ENCODE measurements around the gene ECSIT.
"Not testable (repeated sequence)": the region's sequence is repeated elsewhere in the genome, so short reads cannot be mapped to it uniquely, and the experiment has no call there.

Gene ECSIT

DNA sequence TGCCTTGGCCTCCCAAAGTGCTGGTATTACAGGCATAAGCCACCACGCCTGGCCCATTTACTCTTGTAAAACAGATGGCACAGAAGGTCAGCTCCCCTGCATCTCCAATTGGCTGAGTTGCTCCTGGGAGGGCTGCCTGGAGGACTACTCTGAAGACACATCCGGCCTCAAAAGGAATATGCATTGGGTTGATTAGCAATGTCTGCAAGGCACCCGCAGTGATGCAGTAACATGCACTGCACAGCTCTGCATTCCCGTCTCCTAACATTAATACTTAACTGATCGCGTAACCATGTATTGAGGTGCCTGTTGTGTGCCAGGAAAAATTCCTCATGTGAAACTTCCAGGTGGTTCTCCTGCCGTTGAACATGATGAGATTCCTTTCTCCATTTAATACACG is 53.1 kb downstream of the ECSIT start:
- DNase-seq (ENCODE audit: low read depth) = no peak

DNA sequence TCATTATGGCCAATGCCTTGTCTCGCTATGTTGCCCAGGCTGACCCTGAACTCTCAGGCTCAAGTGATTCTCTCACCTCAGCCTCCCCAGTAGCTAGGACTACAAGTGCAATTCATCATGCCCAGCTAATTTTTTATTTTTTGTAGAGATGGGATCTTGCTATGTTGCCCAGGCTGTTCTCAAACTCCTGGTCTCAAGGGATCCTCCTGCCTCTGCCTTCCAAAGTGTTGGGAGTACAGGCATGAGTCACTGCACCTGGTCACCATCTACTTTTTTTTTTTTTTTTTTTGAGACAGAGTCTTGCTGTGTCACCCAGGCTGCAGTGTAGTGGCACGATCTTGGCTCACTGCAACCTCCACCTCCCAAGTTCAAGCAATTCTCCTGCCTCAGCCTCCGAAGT is 53.6 kb downstream of the ECSIT start:
- not testable (repeated sequence) for DNase-seq (ENCODE audit: low read depth)

DNA sequence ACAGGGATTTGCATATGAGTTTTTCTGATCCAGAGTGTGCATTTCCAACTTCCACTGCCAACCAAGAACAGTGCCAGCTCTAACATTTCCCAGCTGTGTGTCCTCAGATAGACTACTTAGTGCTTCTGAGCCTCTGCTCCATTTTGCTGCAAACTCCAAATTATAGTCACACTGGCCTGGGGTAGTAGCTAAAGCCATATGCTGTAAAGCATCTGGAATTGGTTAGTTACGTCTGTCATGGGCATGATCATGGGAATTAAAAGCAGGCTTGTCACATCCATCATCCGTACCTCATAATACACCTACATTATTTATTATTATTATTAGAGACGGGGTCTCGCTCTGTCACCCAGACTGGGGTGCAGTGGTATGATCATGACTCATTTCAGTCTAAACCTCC is 55.2 kb downstream of the ECSIT start:
- DNase-seq (ENCODE audit: low read depth) = no peak

DNA sequence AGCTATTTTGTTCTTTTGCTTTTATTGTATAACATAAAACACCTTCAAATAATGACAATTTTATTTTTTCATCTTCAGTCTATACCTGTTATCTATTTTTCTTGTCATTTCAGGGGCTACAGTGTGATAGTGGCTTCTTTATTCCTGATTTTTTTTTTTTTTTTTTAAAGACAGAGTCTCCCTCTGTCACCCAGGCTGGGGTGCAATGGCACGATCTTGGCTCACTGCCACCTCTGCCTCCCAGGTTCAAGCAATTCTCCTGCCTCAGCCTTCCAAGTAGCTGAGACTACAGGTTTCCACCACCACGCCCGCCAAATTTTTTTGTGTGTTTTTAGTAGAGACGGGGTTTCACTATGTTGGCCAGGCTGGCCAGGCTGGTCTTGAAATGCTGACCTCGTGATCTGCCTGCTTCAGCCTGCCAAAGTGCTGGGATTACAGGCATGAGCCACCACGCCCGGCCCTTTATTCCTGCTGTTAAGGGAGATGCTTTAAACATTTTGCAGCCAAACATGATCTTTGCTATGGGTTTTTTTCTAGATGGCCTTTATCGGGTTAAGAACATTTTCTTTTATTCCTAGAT is 60.6 kb downstream of the ECSIT start:
- not testable (repeated sequence) for DNase-seq (ENCODE audit: low read depth)

DNA sequence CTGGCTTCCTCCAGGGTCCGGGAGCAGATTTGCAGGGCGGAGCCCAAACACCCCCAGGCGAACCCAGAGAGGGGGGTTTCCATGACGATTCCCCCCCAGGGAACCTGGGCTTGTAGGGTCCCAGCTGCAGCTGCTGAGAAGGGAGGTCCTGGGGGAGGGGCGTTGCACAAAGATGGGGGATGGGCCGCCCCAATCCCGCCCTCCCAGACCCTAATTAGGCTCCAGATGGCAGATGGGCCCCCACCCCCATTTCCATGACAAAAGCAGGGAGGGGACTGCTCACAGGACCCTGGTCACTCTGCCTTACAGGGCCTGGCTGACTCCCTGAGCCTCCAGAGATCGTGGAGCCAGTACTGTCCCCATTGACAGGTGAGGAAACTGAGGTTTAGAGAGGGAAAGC is 63.3 kb downstream of the ECSIT start:
- no peak for DNase-seq (ENCODE audit: low read depth)

DNA sequence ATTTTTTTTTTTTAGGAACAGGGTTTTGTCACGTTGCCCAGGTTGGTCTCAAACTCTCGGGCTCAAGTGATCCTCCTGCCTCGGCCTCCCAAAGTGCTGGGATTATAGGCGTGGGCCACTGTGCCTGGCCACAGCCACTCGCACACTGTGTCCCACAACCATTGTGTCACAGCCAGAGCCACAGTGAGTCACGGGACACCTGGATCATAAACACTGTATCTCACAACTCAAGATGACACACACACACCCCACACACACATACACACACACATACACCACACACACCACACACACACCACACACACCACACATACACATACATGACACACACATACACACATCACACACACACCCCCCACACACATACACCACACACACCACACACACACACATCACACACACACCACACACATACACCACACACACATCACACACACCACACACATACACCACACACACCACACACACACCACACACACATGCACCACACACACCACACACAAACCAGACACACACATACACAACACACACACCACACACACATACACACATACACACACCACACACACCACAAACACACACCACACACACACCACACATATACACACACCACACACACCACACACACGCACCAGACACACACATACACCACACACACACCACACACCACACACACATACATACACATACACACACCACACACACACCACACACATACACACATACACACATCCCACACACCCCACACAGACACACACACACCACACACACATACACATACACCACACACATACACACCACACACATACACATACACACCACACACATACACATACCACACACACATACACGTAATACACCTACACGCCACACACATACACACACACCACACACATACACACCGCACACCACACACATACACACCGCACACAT is 64.3 kb downstream of the ECSIT start:
- DNase-seq (ENCODE audit: low read depth) = no peak

DNA sequence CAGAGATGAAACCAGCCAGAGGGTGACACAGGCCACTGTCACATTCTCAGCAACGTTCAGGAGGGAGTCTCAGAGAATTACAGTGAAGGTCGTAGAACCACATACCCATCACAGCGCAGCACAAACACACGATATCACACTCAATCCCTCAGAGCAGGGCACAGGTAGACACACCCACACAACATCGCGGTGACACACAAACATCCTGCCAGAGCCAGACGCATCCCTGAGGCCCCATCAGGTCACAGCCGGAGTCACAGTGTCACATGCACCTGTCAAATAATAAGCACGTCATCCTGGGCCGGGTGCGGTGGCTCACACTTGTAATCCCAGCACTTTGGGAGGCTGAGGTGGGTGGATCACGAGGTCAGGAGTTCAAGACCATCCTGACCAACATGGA is 65.5 kb downstream of the ECSIT start:
- no peak for DNase-seq (ENCODE audit: low read depth)

DNA sequence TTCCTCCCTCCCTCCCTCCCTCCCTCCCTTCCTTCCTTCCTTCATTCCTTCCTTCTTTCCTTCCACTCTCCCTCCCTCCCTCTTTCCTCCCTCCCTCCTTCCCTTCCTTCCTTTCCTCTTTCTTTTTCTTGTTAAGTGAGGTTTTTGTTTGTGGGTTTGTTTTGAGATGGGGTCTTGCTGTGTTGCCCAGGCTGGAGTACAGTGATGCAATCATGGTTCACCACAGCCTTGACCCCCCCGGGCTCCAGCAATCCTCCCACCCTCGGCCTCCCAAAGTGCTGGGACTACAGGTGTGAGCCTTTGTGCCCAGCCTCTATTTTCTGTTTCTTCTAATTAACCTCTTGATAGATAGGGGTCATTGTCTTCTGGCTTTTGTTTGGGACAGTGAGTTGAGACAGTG is 67.5 kb downstream of the ECSIT start:
- no peak for DNase-seq (ENCODE audit: low read depth)

DNA sequence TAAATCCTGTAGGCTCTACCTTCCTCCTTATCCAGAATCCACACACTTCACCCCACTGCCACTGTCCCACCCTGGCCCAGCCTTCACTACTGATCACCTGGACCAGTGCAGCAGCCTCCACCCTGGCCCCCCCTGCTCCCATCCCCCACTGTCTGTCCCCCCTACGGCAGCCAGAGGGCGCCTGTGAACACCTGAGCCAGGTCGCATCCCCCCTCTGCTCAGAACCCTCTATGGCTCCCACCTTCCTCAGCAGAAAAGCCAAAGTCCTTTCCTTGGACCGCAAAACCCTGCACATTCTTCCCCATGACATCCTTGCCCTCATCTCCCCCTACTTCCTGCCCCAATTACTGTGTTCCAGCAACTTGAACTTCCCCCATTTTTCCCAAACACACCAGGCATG is 68.7 kb downstream of the ECSIT start:
- DNase-seq (ENCODE audit: low read depth) = no peak

DNA sequence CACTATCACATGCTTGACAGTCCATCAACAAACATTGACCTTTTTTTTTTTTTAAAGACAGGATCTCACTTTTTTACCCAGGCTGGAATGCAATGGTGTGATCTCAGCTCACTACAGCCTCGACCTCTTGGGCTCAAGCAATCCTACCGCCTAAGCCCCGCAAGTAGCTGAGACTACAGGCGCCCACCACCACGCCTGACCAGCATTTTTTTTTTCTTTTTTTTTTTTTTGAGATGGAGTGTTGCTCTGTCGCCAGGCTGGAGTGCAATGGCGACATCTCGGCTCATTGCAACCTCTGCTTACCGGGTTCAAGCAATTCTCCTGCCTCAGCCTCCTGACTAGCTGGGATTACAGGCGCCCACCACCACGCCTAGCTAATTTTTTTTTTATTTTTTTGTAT is 70.0 kb downstream of the ECSIT start:
- DNase-seq (ENCODE audit: low read depth) = not testable (repeated sequence)

DNA sequence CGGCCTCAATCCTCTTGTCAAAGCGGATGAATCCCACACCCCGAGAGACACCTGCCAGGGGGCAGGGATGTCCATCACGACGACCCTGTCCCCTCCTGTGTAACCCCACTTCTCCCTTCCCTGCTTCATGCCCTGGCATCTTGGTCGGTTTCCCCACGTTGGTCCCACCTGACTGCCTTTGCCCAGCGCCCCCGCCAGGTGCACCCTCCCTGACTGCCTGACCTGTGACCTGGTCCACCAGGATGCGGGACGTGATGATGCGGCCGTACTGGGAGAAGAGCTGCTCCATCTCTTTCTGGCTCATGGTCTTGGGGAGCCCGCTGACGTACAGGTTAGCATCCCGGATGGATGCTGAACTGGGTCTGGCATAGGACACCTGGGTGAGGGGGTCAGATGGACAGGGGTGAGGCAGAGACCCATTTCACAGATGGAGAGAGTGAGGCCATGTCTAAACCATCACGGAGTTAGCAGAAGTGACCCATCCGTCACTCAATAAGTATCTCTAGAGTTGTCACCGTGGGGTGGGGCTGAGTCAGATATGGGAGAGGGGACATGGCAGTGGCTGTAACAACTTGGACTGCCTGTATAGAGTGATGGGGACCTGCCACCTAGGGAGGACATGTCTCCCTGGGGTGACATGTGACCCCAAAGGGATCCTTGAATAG is 70.6 kb downstream of the ECSIT start:
- no peak for DNase-seq (ENCODE audit: low read depth)

DNA sequence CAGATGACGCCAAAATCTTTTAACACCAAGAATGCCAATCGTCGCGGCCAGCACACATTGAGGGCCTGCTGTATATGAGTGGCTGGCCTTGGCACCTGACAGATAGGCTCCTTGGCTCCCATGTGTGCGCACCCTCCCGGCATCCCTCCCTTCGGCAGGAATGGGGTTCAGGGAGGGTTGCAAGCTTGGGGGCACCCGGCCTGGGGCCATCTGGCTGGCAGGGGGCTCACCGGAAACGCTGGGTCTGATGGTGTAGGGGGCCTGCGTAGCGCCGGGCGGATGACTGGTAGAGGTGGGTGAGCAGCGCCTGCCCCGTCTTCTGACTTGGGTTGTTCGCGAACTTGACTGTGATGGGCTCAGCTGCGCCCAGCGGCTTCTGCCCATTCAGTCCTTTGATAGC is 71.1 kb downstream of the ECSIT start:
- DNase-seq (ENCODE audit: low read depth) = no peak

DNA sequence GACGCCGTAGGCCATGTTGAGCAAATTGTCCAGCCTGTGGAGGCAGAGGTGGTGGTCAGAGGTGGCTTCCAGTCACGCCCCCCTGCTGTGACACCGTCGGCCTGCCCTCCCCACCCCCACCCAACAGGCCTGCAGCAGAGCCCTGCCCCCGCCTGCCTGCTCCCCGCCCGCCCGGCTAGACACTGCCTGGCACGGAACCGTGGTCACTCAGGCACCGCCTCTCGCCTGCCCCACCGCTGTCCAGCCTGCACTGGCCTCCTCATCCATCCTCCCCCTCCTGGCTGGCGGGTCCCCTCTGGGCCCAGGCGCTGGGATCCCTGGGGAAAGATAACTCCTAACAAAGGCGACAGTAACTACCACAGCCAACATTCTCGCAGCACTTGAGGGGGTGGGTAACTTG is 71.8 kb downstream of the ECSIT start:
- DNase-seq (ENCODE audit: low read depth) = no peak

DNA sequence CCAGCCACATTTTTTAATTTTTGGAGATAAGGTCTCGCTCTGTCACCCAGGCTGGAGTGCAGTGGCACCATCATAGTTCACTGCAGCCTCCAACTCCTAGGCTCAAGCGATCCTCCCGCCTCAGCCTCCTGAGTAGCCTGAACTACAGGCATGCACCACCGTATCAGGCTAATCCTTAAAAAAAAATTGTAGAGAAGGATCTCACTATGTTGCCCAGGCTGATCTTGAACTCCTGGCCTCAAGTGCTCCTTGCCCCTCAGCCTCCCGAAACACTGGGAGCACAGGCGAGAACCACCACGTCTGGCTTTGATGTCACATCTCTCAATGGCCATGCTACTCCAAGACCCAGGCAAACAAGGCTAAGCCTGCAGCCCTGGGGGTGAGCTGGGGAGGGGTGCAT is 72.3 kb downstream of the ECSIT start:
- no peak for DNase-seq (ENCODE audit: low read depth)

All from T-helper 22 cell (primary cell).